Endothelial cell of umbilical vein (primary cell): Measurements from ENCODE around the gene ROPN1B. TPM values are rescaled to one million over a fixed set of nuclear protein-coding genes. Genes with fewer than 3 reads are reported as not detected.

Source experiments
- BruUV-seq: library from RNA; stranded (reverse); fragments of 400-500 nt; replicated peaks from 2 replicates; lab custom pipeline; 2021; lab: Mats Ljungman, UMichigan
- CTCF ChIA-PET: fragments of 300-600, 350-600 bp; sonication (Branson Sonifier 250); formaldehyde crosslinking; loops from one replicate; lab custom pipeline; 2021; ENCODE audit warnings: antibody characterized with exemption, inconsistent platforms; lab: Charles Lee
- POLR2A ChIA-PET: fragments of 300-600, 350-600 bp; sonication (Branson Sonifier 250); formaldehyde crosslinking; loops from one replicate; lab custom pipeline; 2021; ENCODE audit warnings: antibody characterized with exemption, inconsistent platforms; lab: Charles Lee
- DNase-seq: peaks from one replicate; pipeline ENCODE4 v3.0.0-alpha.2; 2011; ENCODE audit warnings: low read depth, low spot score
- FAIRE-seq: peaks from 2 replicates; lab custom pipeline; 2011; peaks lifted over from hg19 to GRCh38; lab: Jason Lieb, UNC
- H2AFZ ChIP-seq: 2 replicates; pipeline ENCODE4 v1.6.0; 2012; ENCODE audit warnings: low read depth, low read length, control low read depth, inconsistent platforms
- H3K27ac ChIP-seq: 2 replicates; pipeline ENCODE4 v1.5.1; 2011; ENCODE audit warnings: low read depth, mild to moderate bottlenecking, control low read depth, low read length, moderate library complexity; ENCODE audit not compliant: insufficient read depth
- H3K27me3 ChIP-seq, 2 experiments: 2 replicates each; pipeline versions ENCODE4 v1.6.0 to v1.6.1; 2011; ENCODE audit warnings: low read length in 2 of 2, mixed read lengths in 1 of 2; ENCODE audit not compliant: control insufficient read depth in 2 of 2, insufficient read depth in 2 of 2
- H3K36me3 ChIP-seq, 2 experiments: 2 replicates in 1 of 2; 3 replicates in 1 of 2; pipeline ENCODE4 v1.5.1; 2011; ENCODE audit warnings: low read length in 2 of 2, mild to moderate bottlenecking in 1 of 2, moderate library complexity in 1 of 2; ENCODE audit not compliant: control insufficient read depth in 2 of 2, insufficient read depth in 2 of 2; ENCODE audit errors: extremely low read depth in 1 of 2
- H3K4me1 ChIP-seq: 3 replicates; pipeline ENCODE4 v1.5.1; 2011; ENCODE audit warnings: mild to moderate bottlenecking, low read length; ENCODE audit not compliant: control insufficient read depth, insufficient read depth; ENCODE audit errors: extremely low read depth
- H3K4me2 ChIP-seq: 2 replicates; pipeline ENCODE4 v1.6.1; 2011; ENCODE audit warnings: low read length, control low read depth, mixed read lengths; ENCODE audit not compliant: insufficient read depth
- H3K4me3 ChIP-seq, 3 experiments: fragments of 200-600 bp in 1 of 3; sonication (generic), shearing (Covaris generic) in 1 of 3; replicated peaks in 1 of 3; 2 replicates each; pipeline ENCODE4 v1.5.1; 2011 to 2016; ENCODE audit warnings: control low read depth in 3 of 3, low read length in 3 of 3, mild to moderate bottlenecking in 2 of 3, inconsistent platforms in 1 of 3, low read depth in 1 of 3, moderate library complexity in 1 of 3; ENCODE audit not compliant: insufficient read depth in 1 of 3
- H3K79me2 ChIP-seq: 2 replicates; pipeline ENCODE4 v1.6.0; 2012; ENCODE audit warnings: low read length, inconsistent platforms; ENCODE audit not compliant: control insufficient read depth, insufficient read depth
- H3K9ac ChIP-seq: replicated peaks from 2 replicates; pipeline ENCODE3; 2011; ENCODE audit warnings: low read length, control low read depth; ENCODE audit not compliant: insufficient read depth; ENCODE audit errors: extremely low read depth
- H3K9me1 ChIP-seq: replicated peaks from 3 replicates; pipeline ENCODE4 v1.6.0; 2011; ENCODE audit warnings: mild to moderate bottlenecking, low read length; ENCODE audit not compliant: control insufficient read depth, insufficient read depth; ENCODE audit errors: extremely low read depth
- H3K9me3 ChIP-seq: replicated peaks from 2 replicates; pipeline ENCODE4 v1.5.1; 2012; ENCODE audit warnings: low read length, inconsistent platforms; ENCODE audit not compliant: control insufficient read depth, insufficient read depth
- H4K20me1 ChIP-seq: replicated peaks from 2 replicates; pipeline ENCODE3; 2011; ENCODE audit warnings: mild to moderate bottlenecking, low read length; ENCODE audit not compliant: control insufficient read depth, insufficient read depth; ENCODE audit errors: extremely low read depth
- EZH2 ChIP-seq: IDR thresholded peaks from 2 replicates; pipeline ENCODE4 v1.6.1; 2012; ENCODE audit warnings: borderline replicate concordance, low read depth, mild to moderate bottlenecking, moderate library complexity, low read length, inconsistent platforms; ENCODE audit not compliant: severe bottlenecking
- FOS ChIP-seq: IDR thresholded peaks from 2 replicates; pipeline ENCODE4 v1.6.1; 2011; ENCODE audit warnings: mild to moderate bottlenecking, low read length, moderate library complexity, borderline replicate concordance; ENCODE audit not compliant: insufficient read depth
- GATA2 ChIP-seq: IDR thresholded peaks from 2 replicates; pipeline ENCODE4 v1.7.0; 2011; ENCODE audit warnings: low read depth, mild to moderate bottlenecking, moderate library complexity, mixed read lengths, low read length; ENCODE audit not compliant: insufficient read length, insufficient read depth
- JUN ChIP-seq: IDR thresholded peaks from 2 replicates; pipeline ENCODE4 v1.6.1; 2011; ENCODE audit warnings: borderline replicate concordance, low read depth; ENCODE audit not compliant: insufficient read length, insufficient read depth
- MYC ChIP-seq: IDR thresholded peaks from one replicate; pipeline ENCODE4 v1.6.1; 2011; ENCODE audit warnings: mild to moderate bottlenecking, low read depth, low read length
- POLR2A ChIP-seq: IDR thresholded peaks from 2 replicates; pipeline ENCODE4 v1.6.1; 2012; ENCODE audit warnings: low read depth, mild to moderate bottlenecking, control low read depth, low read length
- POLR2AphosphoS5 ChIP-seq: IDR thresholded peaks from 2 replicates; pipeline ENCODE4 v1.6.1; 2012; ENCODE audit warnings: low read depth, mild to moderate bottlenecking, control low read depth, low read length, moderate library complexity; ENCODE audit not compliant: insufficient read depth
- dilution Hi-C: fragments of 300-500 bp; cut with MboI; formaldehyde crosslinking; loops from one replicate; pipeline ENCODE4 v1.15.0; 2019; ENCODE audit warnings: low sequenced_read_pairs; ENCODE audit not compliant: extremely low pct_ligation_motif_present
- intact Hi-C: fragments of 100-400 bp; cut with micrococcal nuclease; formaldehyde crosslinking; loops from one replicate; pipeline ENCODE4 v1.10.0; 2022
- polyA plus RNA-seq, 4 experiments: library from polyadenylated mRNA; depleted of rRNA in 3 of 4; stranded (reverse) in 3 of 4; unstranded in 1 of 4; fragments of >200 nt; gene quantifications; 2 replicates each; pipeline versions ENCODE4 v1.2.1 to v1.2.3, GENCODE V29; 2011 to 2012; ENCODE audit warnings: missing spikeins in 1 of 4
- small RNA-seq: library from RNA; depleted of rRNA; stranded (forward); fragments of <200 nt; gene quantifications from one replicate; pipeline ENCODE3, GENCODE V24; 2012; ENCODE audit warnings: low replicate concordance, low read depth; ENCODE audit not compliant: insufficient read depth, insufficient read length
- total RNA-seq: library from RNA; stranded (reverse); gene quantifications from 2 replicates; pipeline ENCODE4 v1.2.3, GENCODE V29; 2021
- TF ChIP-seq, protein P1 (sequence below), 2 donors: IDR thresholded peaks; 1 replicate in 1 of 2; 2 replicates in 1 of 2; pipeline ENCODE4 v1.5.1; 2011; ENCODE audit warnings: low read length in 2 of 2, mild to moderate bottlenecking in 2 of 2, moderate library complexity in 2 of 2, control low read depth in 1 of 2, inconsistent platforms in 1 of 2, low read depth in 1 of 2; ENCODE audit not compliant: insufficient read depth in 1 of 2; ENCODE audit errors: extremely low read depth in 1 of 2
- TF ChIP-seq, protein P2 (sequence below): IDR thresholded peaks from 2 replicates; pipeline ENCODE4 v1.6.1; 2011; ENCODE audit not compliant: insufficient read depth, insufficient read length

ROPN1B gene
- total and polyA plus RNA-seq, 2 donors (not counting 3 experiments of a cell fraction or from before 2014, with no cell fraction given): not detected

DNA sequence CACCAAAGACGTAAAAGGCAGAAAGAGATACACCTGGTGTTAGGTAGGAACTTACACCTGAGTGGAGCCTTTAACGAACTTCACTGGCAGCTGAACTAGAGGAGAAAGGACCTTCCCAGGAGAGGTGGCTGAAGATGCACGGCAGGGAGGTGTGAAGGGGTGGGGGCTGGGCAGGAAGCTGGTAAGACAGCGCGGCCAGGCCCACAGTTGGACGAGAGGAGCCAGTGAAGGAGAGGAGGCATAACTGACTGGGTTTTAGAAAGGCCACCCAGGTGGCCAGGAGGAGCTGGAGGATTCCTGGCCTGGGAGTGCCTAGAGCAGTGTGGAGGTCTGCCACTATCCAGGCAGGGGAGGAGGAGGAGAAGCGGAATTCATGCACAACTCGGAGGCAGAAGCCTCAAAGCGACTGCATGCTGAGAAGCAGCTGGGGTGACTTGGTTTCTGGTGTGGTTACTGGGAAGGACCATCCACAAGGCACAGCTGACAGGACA, 63.0 kb downstream of the ROPN1B start:
- no peaks in the 10 kb centered on the region for H3K4me1 ChIP-seq
- H3K9me1 ChIP-seq: no peaks in the 10 kb centered on the region
- no peak overlapping the region for H3K9ac ChIP-seq
- H3K36me3 ChIP-seq: peaks cover 0 to 6% of the 10 kb centered on the region in 2 experiments
- no peaks in the 10 kb centered on the region for H3K9me3 ChIP-seq
- no peak for TF ChIP-seq POLR2AphosphoS5
- TF ChIP-seq, protein P1, sequence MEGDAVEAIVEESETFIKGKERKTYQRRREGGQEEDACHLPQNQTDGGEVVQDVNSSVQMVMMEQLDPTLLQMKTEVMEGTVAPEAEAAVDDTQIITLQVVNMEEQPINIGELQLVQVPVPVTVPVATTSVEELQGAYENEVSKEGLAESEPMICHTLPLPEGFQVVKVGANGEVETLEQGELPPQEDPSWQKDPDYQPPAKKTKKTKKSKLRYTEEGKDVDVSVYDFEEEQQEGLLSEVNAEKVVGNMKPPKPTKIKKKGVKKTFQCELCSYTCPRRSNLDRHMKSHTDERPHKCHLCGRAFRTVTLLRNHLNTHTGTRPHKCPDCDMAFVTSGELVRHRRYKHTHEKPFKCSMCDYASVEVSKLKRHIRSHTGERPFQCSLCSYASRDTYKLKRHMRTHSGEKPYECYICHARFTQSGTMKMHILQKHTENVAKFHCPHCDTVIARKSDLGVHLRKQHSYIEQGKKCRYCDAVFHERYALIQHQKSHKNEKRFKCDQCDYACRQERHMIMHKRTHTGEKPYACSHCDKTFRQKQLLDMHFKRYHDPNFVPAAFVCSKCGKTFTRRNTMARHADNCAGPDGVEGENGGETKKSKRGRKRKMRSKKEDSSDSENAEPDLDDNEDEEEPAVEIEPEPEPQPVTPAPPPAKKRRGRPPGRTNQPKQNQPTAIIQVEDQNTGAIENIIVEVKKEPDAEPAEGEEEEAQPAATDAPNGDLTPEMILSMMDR (IDR thresholded peaks at IDR 0.05; ENCODE audit: extremely low read depth in 1 of 2, insufficient read depth in 1 of 2, low read depth in 1 of 2, low read length in 2 of 2): no peak
- TF ChIP-seq GATA2: no peak
- no peak for TF ChIP-seq MYC
- TF ChIP-seq, protein P2, sequence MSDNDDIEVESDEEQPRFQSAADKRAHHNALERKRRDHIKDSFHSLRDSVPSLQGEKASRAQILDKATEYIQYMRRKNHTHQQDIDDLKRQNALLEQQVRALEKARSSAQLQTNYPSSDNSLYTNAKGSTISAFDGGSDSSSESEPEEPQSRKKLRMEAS: no peak
- no peak for TF ChIP-seq POLR2A
- TF ChIP-seq JUN: no peak
- TF ChIP-seq EZH2: no peak
- TF ChIP-seq FOS: no peak
- intact Hi-C loops: no loop called here
- no peak for FAIRE-seq
- no peak for DNase-seq
- POLR2A ChIA-PET: no interaction called here
- dilution Hi-C loops: no loop called here
- H2AFZ ChIP-seq: no peak overlapping the region
- BruUV-seq: no TSS peak
- H4K20me1 ChIP-seq: no peaks in the 10 kb centered on the region
- no peaks in the 10 kb centered on the region for H3K79me2 ChIP-seq
- CTCF ChIA-PET: no interaction called here
- no peak overlapping the region for H3K4me2 ChIP-seq
- no peak overlapping the region for H3K4me3 ChIP-seq
- no peaks in the 10 kb centered on the region for H3K27me3 ChIP-seq
- H3K27ac ChIP-seq: no peak overlapping the region

Small RNA genes within 50 kb of the gene (small RNA-seq; reads per million reads assigned to genes)
- not detected for gene AC092903.1

Other genes starting within 250 kb of the ROPN1B start
- gene SLC41A3, start 114.9 kb downstream of the ROPN1B start, total RNA-seq: 47.1 and 52.5 TPM in 2 replicates
- 118 and 129 TPM in 2 replicates for gene SLC41A3, start 114.9 kb downstream of the ROPN1B start, polyA plus RNA-seq
- gene ALDH1L1, start 211.4 kb downstream of the ROPN1B start, total RNA-seq: not detected in 2 replicates
- gene ALDH1L1, start 211.4 kb downstream of the ROPN1B start, polyA plus RNA-seq: not detected in 2 replicates